ENCODE results near the gene RARB.

RARB gene

DNA sequence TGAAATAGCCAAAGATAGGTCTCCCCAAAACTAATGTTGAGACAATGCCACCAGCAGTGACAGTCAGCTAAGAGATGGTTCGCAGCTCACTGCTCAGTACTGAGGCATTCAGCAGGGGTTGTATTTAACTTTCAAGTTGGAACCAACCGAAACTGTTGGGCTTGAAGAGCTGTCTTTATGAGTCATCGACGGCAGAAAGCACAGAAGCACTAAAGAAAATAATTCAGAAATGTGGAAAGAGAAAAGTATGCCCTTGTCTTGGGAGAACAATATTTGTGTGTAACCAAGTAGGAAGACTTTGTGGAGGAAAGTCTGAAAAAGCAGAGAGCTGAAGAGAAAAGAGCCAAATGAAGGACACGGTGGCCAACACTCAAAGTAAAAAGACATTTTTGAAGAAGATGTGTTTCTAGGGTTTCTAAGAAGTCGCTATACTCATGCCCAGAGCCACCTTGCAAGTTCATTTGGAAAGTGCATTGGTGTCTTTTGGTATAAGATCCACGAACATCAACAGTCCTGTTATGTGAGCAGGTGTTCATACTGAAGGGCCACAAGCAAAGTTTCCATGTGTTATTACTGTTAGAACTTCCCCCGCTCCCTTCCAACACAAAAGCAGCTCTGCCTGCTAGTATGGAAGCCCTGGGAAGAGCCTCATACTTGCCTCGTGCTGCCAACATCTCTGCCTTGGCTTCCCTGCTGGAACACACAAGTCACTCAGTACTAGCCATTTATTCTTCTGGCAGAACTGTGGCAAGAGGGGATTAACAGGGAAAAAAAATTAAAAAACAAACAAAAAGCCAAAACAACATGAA lies 4.1 kb upstream of the RARB start:
- DNase-seq, result no peak

DNA sequence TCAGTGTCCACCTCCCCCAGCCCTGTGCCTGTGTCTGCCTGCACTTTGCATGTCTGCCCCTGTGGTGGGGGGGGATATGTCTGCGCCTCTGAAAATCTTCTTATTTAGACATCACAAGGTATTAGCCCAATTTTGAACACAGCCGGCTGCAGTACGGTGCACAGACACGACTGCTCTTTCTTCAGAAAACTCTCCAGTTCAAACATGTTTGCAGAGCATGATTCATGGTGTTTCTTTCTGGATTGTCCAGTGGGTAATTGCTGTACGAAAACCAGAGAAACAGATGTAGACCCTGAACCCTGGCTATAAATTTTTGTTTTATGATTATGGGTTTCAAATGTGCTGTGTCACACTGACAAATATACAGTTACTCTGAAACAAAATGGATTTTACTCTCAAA lies 3.4 kb upstream of the RARB start:
- no peak for DNase-seq

DNA sequence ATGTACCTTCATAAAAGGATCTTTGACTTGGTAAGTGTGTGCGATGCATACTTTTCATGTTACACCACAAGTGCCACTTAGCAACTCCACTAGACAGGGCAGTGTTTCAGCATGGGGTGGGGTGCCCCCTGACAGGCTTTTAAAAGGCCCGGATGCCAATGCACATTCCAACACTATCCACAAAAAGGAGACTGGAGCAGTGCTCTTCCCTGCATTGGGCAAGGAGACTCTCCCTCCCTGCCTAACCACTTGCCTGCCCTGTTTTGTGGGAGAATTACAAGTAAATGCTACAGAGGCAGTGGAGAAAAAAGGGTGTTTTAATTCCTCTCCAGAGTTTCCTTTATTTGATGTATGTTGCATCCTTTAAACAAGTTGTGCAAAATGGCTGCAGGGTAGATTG lies 1.7 kb upstream of the RARB start:
- DNase-seq, result no peak

DNA sequence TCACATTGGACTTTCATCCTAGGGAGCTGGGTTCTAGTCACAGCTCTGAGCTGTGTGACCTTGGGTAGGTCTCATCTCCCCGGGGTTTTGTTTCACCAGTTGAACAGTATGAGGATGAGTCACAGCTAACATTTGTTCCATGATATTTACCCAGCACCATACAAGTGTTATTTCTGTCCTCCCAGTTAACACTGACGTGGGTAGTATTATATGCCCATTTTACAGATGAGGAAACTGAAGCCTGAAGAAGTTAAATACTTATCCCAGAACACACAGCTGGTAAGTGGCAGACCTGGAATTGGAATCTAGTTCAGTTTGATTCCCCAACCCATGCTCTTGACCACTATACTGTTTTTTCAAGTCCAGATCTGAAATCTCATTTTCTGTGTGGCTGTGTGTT lies 908 bp upstream of the RARB start:
- no peak for DNase-seq

DNA sequence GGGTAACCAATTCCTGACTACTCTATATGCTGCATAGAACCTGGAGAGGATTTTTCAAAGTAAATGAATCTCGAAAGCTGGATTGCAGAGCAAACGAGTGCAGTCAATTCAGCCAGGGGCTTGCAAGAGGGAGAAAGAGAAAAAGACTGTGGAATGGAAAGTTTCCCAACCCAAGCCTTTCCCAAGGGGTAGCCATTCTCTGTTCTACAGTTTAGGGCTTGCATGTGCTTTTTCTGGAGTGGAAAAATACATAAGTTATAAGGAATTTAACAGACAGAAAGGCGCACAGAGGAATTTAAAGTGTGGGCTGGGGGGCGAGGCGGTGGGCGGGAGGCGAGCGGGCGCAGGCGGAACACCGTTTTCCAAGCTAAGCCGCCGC lies 511 bp upstream of the RARB start:
- DNase-seq, result no peak

DNA sequence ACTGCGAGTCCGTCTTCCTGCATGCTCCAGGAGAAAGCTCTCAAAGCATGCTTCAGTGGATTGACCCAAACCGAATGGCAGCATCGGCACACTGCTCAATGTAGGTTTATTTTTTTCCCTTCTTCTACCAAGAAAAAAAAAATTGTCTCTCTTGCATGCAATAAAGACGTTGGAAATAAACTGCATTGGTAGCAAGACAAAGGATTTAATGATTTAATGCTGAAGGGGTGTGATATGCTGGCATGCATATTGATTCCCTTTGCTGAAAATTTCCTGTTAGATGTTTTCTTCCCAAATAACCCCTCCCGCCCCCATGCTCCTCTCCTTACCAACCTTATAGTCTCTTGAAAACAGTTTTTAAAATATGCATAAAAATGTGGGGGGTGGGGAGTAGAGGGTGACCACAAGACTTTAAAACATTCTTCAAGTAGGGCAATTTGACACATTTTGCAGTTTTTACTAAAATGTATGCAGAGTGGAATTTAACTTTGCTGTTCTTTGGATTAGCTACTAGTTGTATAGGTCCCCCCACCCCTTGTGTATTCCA lies 799 bp downstream of the RARB start:
- DNase-seq, result no peak

DNA sequence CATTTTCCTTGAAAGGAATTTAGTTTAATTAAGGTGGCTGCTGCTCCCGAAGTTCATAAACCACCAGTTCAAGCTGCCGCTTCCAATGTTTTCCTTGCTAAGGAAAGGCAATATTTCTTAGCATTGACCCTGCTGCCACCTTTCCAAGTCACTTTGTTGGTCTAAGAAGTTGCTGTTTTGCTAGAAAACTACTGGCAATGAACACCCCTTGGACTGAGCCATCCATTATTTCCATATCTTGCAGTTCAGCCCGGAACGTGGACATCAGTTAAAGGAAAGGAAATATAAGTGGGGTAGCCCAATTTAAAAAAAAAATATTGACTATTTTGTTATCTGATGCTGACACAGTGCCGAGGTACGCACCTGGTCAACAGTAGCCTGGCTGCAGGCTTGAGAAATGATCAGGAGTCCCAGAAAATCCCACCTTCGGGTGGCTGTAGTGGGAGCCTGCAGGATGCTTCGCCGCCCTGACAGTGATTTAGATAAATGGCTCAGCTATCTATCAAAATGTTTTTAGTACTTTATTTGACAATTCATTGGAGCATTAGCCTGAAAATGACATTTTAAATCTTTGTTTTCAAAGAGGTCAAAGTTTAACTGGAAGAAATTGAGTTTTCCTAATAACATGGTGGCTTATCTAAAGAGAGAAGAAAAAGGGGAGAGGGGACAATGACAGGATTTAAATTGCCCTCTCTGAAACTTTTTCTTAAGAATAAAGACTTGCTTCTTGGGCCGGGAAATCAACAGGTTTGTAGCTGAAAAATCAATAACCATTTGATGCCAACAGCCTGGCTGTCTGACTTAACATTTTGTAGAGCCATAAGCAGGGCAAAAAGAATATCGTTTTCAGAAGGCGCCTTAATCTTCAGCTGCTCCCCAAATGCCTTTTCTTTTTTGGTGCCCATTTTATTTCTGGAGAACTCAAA lies 1.6 kb downstream of the RARB start:
- no peak for DNase-seq

DNA sequence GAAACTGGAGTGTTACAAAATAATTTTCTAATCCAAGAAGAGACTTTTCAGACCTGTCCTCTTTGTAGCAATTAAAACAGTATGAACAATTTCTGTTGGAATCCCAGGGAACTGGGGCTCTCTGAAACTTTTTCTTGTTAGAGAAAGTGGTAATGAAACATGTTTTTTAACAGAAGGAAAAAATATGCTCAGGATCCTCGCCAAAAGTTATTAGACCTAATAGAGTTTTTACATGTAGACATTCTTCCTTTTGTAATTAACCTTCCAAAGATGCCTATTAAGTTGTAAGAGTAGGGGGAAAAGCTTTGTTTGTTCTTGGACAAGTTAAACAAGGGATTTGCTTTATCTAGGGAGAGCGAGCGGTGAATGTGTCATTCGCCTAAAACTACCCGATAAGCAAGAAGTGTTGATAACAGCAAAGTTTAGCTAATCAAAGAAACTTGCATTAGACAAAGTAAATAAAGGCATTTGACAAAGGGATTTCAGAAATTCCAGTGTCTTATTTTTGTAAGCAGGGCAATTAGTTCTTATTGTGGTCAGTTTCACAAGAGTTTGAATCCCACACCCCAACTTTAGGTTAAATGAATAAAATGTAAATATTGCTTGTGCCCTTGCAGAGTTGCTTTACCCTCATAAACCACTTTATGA lies 2.3 kb downstream of the RARB start:
- DNase-seq, result no peak

DNA sequence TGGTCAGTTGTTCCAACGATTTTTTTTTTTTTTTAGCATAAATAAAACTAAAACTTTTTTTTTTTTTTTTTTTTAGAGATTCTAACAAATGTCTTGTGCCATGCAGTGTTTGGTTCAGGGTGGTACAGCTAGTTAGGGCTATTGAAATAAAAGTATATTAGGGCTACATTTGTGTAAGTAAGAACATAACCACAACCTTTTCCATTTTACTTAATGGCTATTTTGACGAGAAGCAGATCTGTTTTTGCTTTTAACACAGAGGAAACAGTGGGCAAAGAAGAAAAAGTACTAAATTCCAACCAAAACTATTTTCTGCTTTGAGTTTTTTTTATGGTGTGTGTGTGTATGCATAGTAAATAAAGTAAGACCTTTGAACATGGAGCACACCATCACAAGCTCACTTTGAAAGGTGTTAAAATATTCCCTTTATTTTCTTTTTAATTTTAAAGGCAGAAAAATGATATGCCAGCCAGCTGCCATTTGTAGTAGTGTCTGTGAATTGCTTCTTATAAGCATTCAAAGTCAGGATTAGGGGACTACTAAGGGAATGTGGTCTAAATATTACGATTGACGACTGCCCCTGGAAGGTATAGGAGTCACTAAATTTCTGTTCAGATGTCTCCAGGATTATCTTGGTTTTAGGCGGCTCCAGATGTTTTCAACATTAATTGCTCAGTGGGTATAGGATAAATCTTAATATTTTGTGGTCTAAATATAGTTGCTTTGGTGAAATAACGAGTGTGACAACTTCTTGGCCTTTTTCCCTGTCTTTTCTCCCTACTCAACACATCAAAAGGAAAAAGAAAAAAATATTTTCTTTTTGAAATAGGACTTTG lies 3.1 kb downstream of the RARB start:
- no peak for DNase-seq

DNA sequence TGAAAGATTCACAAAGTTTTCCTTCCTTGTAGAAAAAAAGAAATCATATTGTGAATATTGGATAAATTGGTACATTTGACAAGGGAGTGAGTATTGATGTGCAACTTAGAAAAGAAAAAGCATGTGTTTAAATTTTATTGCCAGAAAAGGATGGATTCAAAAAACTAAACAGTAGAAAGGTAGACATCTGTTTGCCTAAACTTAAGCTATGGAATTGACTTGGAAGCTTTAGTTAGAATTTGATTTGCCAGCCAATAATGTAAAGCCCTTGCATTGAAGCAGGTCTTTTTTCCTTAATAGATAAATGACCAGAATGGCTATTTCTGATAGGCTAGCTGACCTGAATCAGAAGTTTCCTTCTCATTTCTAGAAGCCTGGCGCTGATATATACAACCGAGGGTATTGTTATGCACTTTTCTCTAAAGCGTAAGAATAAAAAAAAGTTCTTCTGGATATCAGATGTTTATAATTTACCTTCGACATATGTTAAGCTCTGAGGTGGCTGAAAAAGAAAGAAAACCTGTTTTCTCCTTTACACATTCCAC lies 4.2 kb downstream of the RARB start:
- DNase-seq, result no peak

DNA sequence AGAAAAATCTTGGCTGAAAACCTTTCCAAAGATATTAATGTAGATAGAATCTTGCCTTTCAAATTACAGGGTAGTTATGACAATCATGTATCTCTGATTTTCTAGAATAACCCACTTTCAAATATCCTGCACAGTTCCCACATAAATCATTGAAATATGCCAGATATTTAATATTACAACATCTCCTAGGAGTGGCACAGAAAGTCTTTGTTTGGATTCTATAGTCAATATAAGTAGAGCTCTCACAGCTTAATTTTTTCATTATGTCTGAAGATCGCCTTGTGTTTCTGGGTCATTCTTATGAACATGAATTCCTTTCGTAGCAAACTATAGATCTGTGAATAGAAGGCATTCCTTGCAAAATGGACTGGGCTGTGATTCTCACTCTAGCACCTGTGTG lies 5.0 kb downstream of the RARB start:
- DNase-seq, result no peak

DNA sequence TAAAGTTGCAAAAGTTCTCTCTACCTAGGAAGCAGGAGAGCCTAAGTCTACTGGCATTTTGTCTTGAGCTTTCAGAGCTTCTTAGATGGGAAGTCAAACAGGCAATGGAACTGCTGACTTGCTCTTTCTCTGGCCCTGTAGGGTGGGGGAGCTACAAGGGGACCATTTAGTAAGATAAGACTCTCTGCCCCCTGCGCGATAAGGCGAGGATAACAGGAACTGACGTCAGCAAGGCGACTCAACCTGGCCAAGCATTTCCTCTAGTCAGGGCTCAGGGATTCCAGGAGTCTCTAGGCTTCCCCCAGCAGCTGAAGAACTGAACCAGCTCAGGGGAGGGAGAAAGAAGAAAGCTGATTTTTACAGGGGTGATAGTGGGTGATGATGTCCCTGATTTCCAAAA lies 5.8 kb downstream of the RARB start:
- no peak for DNase-seq

DNA sequence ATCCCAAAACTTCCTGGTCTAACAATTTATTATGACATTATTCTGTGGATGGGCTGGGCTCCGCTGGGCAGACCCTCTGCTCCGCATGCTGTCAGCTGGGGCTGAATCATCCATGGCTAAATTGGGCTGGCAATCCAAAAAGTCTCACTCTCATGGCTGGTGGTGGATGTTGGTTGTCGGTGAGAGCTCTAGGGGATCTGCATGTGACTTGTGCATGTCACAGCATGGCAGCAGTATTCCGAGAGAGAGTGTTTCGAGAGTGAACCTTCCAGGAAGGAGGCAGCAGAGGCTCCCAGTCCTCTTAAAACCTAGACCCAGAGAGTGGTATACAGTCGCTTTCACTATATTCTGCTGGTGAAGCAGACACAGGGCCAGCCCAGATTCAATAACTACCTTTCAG lies 9.9 kb downstream of the RARB start:
- no peak for DNase-seq

DNA sequence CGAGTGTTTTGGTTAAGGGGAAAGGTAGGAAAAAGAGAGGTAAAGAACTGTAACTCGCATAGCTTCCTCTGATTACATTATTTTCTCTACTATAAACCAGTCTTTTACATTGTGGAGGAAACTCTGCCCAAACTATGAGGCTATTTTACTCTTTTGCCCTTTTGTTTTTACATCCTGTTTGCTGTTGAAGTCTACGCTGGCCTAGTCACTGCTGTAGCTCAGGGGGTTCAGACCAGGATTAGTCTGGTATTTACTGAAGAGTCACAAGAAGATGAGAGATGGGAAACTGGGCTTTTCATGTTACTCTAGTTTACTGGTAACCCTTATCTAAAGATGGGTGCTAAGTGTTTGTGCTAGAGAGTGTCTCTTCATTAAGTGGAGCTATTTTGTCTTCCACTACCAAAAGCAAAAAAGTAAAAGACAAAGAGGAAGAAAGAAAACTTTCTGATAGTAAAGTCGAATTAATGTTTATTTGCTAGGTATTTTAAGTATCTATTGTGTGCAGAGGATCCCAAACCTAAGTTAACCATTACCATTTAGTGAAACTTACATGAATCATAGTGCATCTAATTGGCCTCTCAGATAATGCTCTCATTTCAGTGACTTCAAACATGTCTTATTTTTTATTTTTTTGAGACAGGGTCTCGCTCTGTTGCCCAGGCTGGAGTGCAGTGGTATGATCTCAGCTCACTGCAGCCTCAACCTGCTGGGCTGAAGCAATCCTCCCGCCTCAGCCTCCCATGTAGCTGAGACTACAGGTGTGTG lies 10.9 kb downstream of the RARB start:
- DNase-seq, result no peak

DNA sequence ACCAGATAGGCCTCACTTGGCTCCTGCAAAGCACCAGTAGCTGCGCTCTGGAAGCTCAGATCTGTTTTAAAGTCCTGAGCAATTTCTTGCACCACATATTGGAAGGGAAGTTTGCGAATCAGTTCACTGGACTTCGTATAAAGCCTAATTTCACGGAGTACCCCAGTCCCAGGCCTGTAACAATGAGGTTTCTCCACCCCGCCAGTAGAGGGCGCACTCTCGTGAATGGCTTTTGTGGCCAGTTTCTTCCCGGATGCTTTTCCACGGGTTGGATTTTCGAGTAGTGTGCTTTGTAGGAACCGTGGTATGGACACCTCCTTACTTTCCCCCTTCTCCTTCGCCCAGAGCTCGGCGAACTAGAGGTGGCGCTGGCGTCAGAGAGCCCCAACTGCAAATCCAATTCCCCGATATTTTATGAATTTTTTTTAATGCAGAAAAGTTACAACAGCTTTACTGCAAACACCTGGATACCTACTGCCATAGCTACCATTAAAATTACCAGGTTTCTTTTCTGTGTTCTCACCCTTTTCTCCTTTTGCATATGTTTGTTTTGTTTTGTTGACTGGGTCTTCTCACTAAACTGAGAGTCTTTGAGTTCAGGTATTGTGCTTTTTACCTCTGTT lies 13.3 kb downstream of the RARB start:
- no peak for DNase-seq

DNA sequence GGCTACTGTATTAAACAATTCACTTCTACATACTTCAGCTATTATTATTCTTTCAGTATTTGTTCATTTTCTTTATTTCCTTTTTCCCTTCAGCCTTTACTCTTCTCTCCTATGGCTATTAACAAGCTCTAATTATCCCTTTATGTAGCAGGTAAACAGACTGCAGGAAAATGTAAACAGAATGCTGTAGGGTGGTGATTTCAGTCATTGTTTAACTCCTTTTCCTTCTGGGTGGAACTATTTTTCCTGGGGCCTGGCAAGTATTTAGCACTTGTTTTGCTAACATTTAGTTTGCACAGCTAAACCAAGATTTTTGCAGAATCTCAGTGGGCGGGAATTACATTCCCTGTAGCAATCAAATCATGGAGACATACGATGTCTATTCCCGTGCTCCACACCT lies 14.4 kb downstream of the RARB start:
- DNase-seq, result no peak

DNA sequence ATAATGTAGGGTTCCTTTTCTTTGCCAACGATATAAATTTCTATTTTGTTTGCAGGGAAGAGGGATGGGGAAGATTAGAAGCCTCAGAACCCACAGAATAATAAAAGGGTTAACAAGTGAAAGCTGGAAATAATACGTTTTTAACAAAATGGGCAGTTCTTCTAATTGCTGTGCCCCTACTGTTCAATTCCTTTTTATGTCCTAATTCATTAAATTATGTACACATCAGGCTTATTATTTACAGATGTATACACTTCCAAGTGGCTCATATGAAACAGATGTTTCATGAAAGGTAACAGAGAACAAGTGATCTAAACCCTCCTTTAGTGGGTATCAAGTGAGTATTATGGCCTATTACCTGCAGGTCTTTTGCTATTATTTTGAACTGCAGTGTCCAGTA lies 16.2 kb downstream of the RARB start:
- DNase-seq, result no peak

DNA sequence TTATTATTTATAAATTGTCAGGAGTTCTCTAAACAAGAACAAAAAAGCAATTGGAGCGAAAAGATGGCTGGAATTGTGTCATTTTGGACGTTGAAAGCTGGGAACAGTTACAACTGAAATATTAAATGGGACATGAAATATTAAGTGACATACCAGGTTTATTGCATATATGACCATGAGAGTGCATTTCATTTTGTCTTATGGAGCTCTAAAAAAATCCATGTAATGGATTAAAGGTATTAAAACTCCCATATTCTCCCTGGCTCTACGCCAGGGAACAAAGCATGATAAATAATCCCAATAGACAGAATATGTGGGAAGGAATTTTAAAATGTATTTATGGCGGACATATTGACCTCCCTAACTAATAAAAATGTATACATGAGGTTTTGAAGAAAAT lies 17.7 kb downstream of the RARB start:
- no peak for DNase-seq

DNA sequence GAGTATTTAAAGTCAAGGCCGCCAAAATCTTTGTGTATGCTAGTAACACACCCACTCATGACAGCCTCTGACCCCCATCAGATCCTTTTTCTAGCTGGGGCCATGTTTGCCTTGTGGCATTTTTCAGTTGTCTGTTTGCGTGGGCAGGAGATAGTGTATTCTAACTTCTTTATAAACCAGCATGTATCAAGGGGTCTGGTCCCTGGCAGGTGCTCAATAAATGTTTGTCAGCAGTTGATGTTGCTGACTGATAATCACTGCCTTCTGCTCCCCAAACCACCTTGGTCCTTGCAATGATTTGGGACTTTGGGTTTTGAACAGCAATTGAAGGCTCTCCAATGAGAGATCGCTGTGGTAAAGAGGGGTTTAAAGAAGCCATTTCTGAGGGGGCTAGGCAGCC lies 19.2 kb downstream of the RARB start:
- no peak for DNase-seq

DNA sequence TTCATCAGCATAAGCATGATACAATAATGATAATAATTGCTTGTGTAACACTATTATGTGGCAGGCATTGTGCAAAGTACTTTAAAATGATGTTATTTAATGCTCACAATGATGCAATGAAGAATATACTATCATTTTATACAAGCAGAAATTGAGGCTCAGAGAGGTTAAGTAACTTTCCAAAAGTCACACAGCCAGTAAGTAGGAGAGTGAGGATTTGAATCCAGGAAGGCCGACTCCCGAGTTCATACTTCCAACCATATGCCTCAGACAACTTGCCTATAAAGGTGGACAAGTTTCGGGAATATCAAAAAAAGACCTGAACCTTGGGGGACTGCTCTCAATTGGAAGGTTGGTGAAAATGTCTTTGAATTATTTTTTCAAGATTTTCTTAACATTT lies 19.9 kb downstream of the RARB start:
- DNase-seq, result no peak
